ENCODE data around the gene PHF12.

PHF12 gene

GRCh38 chr17:28917465-28917864, 33.9 kb downstream of the PHF12 start:
- ATAC-seq = no peak
- no peak for TF ChIP-seq TOX (CRISPR knock-in tag; IDR thresholded peaks at IDR 0.05; ENCODE audit: borderline replicate concordance)
- TF ChIP-seq OSR1 (CRISPR knock-in tag; IDR thresholded peaks at IDR 0.05) = no peak
- no peak for TF ChIP-seq RARB (CRISPR knock-in tag; IDR thresholded peaks at IDR 0.05)
- TF ChIP-seq CSDC2 (CRISPR knock-in tag; IDR thresholded peaks at IDR 0.05) = no peak
- TF ChIP-seq ZNF70 (CRISPR knock-in tag; IDR thresholded peaks at IDR 0.05) = no peak
- TF ChIP-seq GLIS3 (CRISPR knock-in tag; IDR thresholded peaks at IDR 0.05) = no peak
- TF ChIP-seq ZC3H10 (CRISPR knock-in tag; IDR thresholded peaks at IDR 0.05) = no peak
- TF ChIP-seq CSRNP3 (CRISPR knock-in tag; IDR thresholded peaks at IDR 0.05) = no peak
- TF ChIP-seq ZNF8 (CRISPR knock-in tag; IDR thresholded peaks at IDR 0.05) = no peak
- no peak for TF ChIP-seq POU6F1 (CRISPR knock-in tag; IDR thresholded peaks at IDR 0.05; ENCODE audit: borderline replicate concordance, low read depth)
- TF ChIP-seq TCF4 (CRISPR knock-in tag; IDR thresholded peaks at IDR 0.05; ENCODE audit: borderline replicate concordance) = no peak
- TF ChIP-seq PATZ1 (CRISPR knock-in tag; IDR thresholded peaks at IDR 0.05; ENCODE audit: borderline replicate concordance) = no peak
- TF ChIP-seq CREB5 (CRISPR knock-in tag; IDR thresholded peaks at IDR 0.05; ENCODE audit: low read depth) = no peak

GRCh38 chr17:28917029-28917428, 34.3 kb downstream of the PHF12 start:
- no peak for ATAC-seq
- TF ChIP-seq PPARA (CRISPR knock-in tag; IDR thresholded peaks at IDR 0.05; ENCODE audit: borderline replicate concordance) (no peak), GLIS3 (CRISPR knock-in tag; IDR thresholded peaks at IDR 0.05) (no peak), ZFP3 (CRISPR knock-in tag; IDR thresholded peaks at IDR 0.05) (no peak), PATZ1 (CRISPR knock-in tag; IDR thresholded peaks at IDR 0.05; ENCODE audit: borderline replicate concordance) (no peak), ISL1 (CRISPR knock-in tag; IDR thresholded peaks at IDR 0.05) (no peak), ARNTL (CRISPR knock-in tag; IDR thresholded peaks at IDR 0.05; ENCODE audit: borderline replicate concordance, low read depth) (no peak), TSHZ2 (CRISPR knock-in tag; IDR thresholded peaks at IDR 0.05) (no peak), SNAI2 (CRISPR knock-in tag; IDR thresholded peaks at IDR 0.05) (no peak), TOX (CRISPR knock-in tag; IDR thresholded peaks at IDR 0.05; ENCODE audit: borderline replicate concordance) (no peak), POU6F1 (CRISPR knock-in tag; IDR thresholded peaks at IDR 0.05; ENCODE audit: borderline replicate concordance, low read depth) (no peak), ZFP30 (CRISPR knock-in tag; IDR thresholded peaks at IDR 0.05) (no peak), ZC3H10 (CRISPR knock-in tag; IDR thresholded peaks at IDR 0.05) (no peak), TCF4 (CRISPR knock-in tag; IDR thresholded peaks at IDR 0.05; ENCODE audit: borderline replicate concordance) (no peak), CSDC2 (CRISPR knock-in tag; IDR thresholded peaks at IDR 0.05) (no peak), CREB5 (CRISPR knock-in tag; IDR thresholded peaks at IDR 0.05; ENCODE audit: low read depth) (no peak), OSR1 (CRISPR knock-in tag; IDR thresholded peaks at IDR 0.05) (no peak)
